Stimulated activated CD4-positive, alpha-beta T cell treated with anti-CD3 and anti-CD28 coated beads, Interleukin-15, amount 100 ng/mL, for 24 hours (primary cell): ENCODE results near the gene SPATA31D4.

Experiments
- DNase-seq: peaks from one replicate; pipeline ENCODE4 v3.0.0-alpha.2; 2020

SPATA31D4 gene

DNA sequence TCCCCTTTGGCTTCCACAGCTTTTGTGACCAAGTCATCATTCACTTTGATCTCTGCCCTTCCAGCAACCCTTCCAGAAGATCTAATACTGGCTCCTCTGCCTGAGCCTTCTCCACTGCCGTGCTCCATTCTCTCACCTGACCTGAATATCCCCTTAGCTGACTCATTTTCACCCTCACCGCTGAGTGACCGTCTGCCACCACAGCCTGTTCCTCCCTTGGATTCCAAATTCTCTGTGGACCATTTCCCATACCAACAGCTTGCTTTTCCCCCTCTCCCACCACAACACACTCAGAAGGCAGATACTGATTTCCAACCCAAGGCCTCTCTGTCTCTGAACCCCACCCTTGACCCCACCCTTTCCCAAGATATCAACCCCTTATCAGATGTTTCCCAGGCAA, 39.8 kb downstream of the SPATA31D4 start:
- no peak for DNase-seq

DNA sequence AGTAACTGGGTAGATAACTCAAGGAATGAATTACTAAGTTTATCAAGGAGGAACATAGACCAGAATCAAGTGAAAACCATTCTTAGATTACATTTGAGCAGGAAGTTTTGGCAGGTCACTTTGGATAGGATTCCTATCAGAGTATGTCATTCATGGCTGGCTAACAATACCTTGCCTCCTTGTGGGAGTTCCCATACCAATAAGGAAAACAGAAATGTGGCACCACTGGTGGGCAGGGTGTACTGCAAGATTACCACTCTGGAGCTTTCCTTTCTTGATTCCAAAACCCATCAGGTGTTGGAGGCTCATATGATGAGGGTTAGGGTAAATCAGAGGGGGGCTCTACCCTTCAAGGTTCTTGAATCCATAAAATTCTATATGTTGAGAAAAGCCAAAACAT, 41.7 kb downstream of the SPATA31D4 start:
- no peak for DNase-seq

GRCh38 chr9:81971727-81972126, 43.5 kb downstream of the SPATA31D4 start:
- no peak for DNase-seq

GRCh38 chr9:81974764-81975163, 46.5 kb downstream of the SPATA31D4 start:
- DNase-seq, result no peak

DNA sequence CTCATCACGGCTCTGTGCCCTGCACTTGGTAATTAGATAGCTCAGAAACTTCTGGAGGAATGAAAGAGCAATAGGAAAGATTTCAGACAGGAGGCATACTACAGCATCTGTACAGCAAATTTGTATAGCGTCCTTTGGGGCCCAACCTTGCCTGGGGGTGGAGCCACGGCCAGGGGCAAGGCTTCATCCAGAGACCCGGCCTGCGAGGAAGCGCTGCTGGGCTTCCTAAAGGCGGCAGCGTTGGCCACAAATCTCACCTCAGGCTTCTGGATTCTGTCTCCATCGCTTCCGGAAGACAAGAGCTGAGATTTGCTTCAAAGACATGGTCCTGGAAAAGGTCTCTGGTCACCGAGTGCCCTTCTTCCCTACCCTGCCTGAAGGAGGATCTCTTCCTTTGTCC, 48.1 kb downstream of the SPATA31D4 start:
- DNase-seq, result no peak

DNA sequence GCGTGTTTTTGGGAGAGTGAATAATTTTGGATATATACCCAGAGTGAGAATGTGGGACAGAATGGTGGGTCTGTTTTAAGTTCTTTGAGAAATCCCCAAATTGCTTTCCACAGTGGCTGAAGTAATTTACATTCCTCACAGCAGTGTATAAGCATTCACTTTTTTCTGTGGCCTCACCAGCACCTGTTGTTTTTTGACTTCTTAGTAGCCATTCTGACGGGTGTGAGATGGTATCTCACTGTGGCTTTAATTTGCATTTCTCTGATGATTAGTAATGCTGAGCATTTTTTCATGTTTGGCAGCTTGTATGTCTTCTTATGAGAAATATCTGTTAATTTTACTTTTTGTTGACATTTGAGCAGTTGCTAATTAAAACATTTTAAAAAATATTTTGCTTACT, 51.0 kb downstream of the SPATA31D4 start:
- no peak for DNase-seq

DNA sequence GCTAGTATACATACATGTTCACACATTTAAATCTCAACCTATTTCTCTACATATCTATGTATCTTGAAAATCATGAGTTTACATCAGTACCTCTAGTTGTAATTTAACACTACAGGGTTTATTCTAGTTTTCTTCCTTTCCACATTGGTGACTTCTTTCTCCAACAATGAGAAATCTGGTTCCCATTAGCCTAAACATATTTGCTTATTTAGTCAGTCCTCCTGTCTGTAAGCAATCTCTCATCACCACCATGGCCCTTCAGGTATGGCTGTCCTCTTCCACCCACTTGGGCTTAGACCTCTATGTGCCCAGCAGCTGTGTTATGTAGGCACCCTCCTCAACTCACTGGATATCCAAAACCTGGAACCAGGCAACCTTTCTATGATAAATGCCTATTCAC, 52.3 kb downstream of the SPATA31D4 start:
- no peak for DNase-seq

GRCh38 chr9:81981883-81982282, 53.7 kb downstream of the SPATA31D4 start:
- no peak for DNase-seq
